ENCODE data around the gene CSRP3. TPM values are rescaled to one million over a fixed set of nuclear protein-coding genes. Genes with fewer than 3 reads are reported as not detected.

Gene CSRP3
- total and polyA plus RNA-seq, 2 donors (not counting 3 experiments of a cell fraction or from before 2014, with no cell fraction given) = not detected

DNA sequence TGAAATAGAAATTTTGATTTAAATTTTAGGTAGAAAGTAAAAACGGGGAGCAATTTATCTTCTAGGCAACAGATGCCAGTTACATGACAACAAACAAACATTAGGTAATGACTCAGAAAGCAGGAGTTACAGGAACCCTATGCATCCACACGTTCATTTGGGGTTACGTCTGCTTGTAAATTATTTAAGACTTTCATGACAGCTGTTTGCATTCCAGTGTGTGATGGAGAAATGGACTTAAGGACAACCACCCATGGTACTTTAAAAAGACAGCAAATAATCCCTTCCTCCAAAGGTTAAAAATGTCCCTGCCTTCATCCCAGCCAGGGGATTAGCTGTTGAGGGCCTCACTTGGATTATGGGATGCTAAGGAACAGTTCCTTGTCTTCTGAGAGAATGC is 27.2 kb upstream of the CSRP3 start:
- POLR2A ChIA-PET = no interaction called here
- CTCF ChIA-PET = interaction anchor here (1.0 to 1.8 kb wide), 2 partner anchors 31 to 152 kb away, joined by 3 read pairs; no protein-coding TSS in a partner anchor
- dilution Hi-C loops (cut with MboI; ENCODE audit: extremely low pct_ligation_motif_present, low sequenced_read_pairs) = no loop called here

More for the DNA sequence above, 27.2 kb upstream of the CSRP3 start:
- Histone ChIP-seq H3K79me2 (ENCODE audit: control insufficient read depth, insufficient read depth, low read length) (peaks cover 2% of the 10 kb centered on the region), H3K4me2 (ENCODE audit: insufficient read depth, low read length) (no peak overlapping the region), H2AFZ (ENCODE audit: low read depth, low read length) (no peak overlapping the region), H3K4me3 (replicated peaks in 1 of 3; ENCODE audit: insufficient read depth in 1 of 3, low read depth in 1 of 3, low read length in 3 of 3) (no peak overlapping the region), H3K4me1 (ENCODE audit: control insufficient read depth, extremely low read depth, insufficient read depth, low read length) (peaks cover 13% of the 10 kb centered on the region), H3K27me3 (ENCODE audit: control insufficient read depth in 2 of 2, insufficient read depth in 2 of 2, low read length in 2 of 2) (no peaks in the 10 kb centered on the region), H3K9me1 (replicated peaks; ENCODE audit: control insufficient read depth, extremely low read depth, insufficient read depth, low read length) (no peaks in the 10 kb centered on the region), H3K36me3 (ENCODE audit: control insufficient read depth in 2 of 2, extremely low read depth in 1 of 2, insufficient read depth in 2 of 2, low read length in 2 of 2) (peaks cover 7 to 21% of the 10 kb centered on the region in 2 experiments), H3K27ac (ENCODE audit: insufficient read depth, low read depth, low read length) (no peak overlapping the region), H3K9ac (replicated peaks; ENCODE audit: extremely low read depth, insufficient read depth, low read length) (no peak overlapping the region), H3K9me3 (replicated peaks; ENCODE audit: control insufficient read depth, insufficient read depth, low read length) (no peaks in the 10 kb centered on the region), H4K20me1 (replicated peaks; ENCODE audit: control insufficient read depth, extremely low read depth, insufficient read depth, low read length) (no peaks in the 10 kb centered on the region)
- DNase-seq (ENCODE audit: low read depth, low spot score) (no peak), FAIRE-seq (no peak)
- TF ChIP-seq MYC (IDR thresholded peaks at IDR 0.05; ENCODE audit: low read depth, low read length) = no peak
- TF ChIP-seq, protein P1, sequence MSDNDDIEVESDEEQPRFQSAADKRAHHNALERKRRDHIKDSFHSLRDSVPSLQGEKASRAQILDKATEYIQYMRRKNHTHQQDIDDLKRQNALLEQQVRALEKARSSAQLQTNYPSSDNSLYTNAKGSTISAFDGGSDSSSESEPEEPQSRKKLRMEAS (IDR thresholded peaks at IDR 0.05; ENCODE audit: insufficient read depth, insufficient read length) = no peak
- TF ChIP-seq, protein P2, sequence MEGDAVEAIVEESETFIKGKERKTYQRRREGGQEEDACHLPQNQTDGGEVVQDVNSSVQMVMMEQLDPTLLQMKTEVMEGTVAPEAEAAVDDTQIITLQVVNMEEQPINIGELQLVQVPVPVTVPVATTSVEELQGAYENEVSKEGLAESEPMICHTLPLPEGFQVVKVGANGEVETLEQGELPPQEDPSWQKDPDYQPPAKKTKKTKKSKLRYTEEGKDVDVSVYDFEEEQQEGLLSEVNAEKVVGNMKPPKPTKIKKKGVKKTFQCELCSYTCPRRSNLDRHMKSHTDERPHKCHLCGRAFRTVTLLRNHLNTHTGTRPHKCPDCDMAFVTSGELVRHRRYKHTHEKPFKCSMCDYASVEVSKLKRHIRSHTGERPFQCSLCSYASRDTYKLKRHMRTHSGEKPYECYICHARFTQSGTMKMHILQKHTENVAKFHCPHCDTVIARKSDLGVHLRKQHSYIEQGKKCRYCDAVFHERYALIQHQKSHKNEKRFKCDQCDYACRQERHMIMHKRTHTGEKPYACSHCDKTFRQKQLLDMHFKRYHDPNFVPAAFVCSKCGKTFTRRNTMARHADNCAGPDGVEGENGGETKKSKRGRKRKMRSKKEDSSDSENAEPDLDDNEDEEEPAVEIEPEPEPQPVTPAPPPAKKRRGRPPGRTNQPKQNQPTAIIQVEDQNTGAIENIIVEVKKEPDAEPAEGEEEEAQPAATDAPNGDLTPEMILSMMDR (IDR thresholded peaks at IDR 0.05; ENCODE audit: extremely low read depth in 1 of 2, insufficient read depth in 1 of 2, low read depth in 1 of 2, low read length in 2 of 2) = no peak
- TF ChIP-seq EZH2 (IDR thresholded peaks at IDR 0.05; ENCODE audit: borderline replicate concordance, low read depth, low read length, severe bottlenecking) = no peak
- TF ChIP-seq POLR2AphosphoS5 (IDR thresholded peaks at IDR 0.05; ENCODE audit: insufficient read depth, low read depth, low read length) = no peak
- no peak for TF ChIP-seq JUN (IDR thresholded peaks at IDR 0.05; ENCODE audit: borderline replicate concordance, insufficient read depth, insufficient read length, low read depth)
- TF ChIP-seq FOS (IDR thresholded peaks at IDR 0.05; ENCODE audit: borderline replicate concordance, insufficient read depth, low read length) = no peak
- no peak for TF ChIP-seq GATA2 (IDR thresholded peaks at IDR 0.05; ENCODE audit: insufficient read depth, insufficient read length, low read depth, low read length)
- TF ChIP-seq POLR2A (IDR thresholded peaks at IDR 0.05; ENCODE audit: low read depth, low read length) = no peak
- no TSS peak for BruUV-seq (replicated peaks)
- intact Hi-C loops (cut with micrococcal nuclease) = no loop called here

Data from endothelial cell of umbilical vein (primary cell).